HG03565 (cell line): Measurements from ENCODE around the gene SORCS3.

Experiments used
- ATAC-seq: cut with Tn5 transposase; IDR thresholded peaks from one replicate; pipeline ENCODE4 v1.9.1; 2021; ENCODE audit warnings: mild to moderate bottlenecking, moderate library complexity; ENCODE audit not compliant: unreplicated experiment

The SORCS3 gene

DNA sequence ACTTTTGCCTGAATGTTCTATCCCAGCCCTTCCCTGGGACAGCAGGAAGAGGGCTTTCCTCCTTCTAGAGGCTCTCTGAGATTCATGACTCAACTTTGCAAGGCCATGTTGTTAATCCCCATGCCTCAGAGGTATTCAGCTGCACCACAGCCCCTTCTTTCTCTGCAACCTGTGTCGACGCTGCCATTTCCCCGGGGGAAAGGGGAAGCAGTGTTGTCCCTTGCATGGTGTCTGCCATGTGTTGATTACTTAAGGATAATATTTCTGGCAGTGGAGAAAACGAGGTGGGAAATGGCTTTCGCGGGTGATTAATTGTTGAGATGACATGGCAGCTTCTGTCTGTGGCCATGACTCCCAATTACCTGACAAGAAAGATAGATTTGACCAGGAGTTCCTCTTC lies 133.1 kb downstream of the SORCS3 start:
- ATAC-seq: no peak

DNA sequence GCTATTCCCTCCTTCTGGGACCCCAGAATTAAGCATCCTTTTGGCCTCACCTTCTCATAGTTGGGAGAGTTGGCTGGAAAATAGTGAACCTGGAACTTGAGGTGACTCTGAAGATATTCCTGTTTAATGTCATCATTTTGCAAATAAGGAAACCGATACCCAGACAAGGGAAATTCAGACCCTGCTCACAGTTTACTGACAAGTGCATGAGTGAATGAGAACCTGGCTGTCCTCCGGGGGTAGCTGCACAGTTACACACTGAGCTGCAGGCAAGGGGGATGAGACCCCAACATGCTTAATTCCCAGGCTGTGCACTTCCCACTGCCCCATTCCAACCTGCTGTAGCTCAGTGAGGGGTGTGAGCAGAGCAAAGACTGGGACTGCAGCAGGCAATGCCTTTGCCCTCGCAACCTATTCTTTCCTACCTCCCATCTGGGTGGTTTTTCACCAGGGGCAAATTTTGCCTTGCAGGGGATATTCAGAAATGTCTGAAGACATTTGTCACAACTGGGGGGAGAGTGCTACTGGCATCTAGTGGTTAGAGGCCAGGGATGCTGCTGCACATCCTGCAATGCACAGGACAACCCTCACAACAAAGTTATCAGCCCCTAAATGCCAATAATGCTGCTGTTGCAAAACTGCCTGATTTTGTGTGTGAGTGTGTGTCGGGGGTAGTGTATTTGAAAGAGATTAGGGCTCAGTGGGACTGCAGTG lies 136.2 kb downstream of the SORCS3 start:
- ATAC-seq: no peak

- no peak for ATAC-seq
Observed at GRCh38 chr10:104778371-104778770, 137.3 kb downstream of the SORCS3 start.

GRCh38 chr10:104779701-104780100 lies 138.6 kb downstream of the SORCS3 start:
- no peak for ATAC-seq

GRCh38 chr10:104780165-104780564 lies 139.1 kb downstream of the SORCS3 start:
- no peak for ATAC-seq

DNA sequence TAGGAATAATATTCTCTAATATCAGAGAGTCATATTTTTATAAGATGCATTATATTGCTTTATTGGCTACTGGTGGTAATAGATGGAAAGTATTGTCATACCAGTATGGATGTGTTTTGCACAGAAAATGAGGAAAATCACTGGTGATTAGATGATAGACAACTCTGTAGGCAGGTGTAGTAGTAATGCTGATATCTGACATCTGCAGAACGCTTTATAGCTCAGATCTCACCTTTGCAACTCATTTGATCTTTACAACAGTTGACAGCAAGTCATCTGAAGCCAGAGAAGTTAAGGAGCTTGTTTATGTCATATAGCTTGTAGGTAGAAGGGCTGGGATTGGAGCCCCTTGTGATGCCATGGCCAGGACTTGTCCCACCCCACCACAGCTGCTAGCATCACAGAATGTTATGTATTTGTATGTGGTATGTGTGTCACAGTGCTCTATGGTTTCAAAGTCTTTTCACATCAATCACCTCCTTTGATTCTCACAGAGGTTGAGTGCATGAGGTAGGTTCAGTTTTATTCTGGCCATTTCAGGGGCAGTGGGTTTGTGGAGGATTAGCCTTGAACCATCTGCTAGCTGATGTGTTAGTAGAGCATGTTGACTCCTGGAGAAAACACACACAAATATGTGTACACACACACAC lies 140.0 kb downstream of the SORCS3 start:
- no peak for ATAC-seq

GRCh38 chr10:104784452-104784851 lies 143.4 kb downstream of the SORCS3 start:
- no peak for ATAC-seq

DNA sequence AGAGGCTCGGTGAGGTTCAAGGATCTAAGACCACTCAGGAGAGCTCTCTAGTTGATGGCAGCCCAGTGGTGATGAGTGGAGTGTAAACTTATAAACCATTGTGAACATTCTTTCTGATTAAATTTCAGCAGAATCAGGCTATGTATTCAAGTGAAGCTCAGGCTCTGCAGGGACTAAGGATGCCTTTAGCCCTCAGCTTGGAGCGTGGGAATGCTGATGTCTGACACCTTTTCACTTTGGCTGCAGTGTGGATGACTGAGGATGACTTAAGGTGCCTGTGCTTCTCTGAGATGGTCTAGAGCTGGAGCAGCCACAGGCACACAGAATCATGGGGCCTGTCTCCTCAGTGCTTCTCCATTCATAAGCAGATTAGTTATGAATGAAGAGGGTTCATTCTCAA lies 150.4 kb downstream of the SORCS3 start:
- ATAC-seq: no peak

GRCh38 chr10:104795411-104795810 lies 154.3 kb downstream of the SORCS3 start:
- no peak for ATAC-seq

GRCh38 chr10:104796823-104797222 lies 155.7 kb downstream of the SORCS3 start:
- no peak for ATAC-seq

GRCh38 chr10:104802941-104803340 lies 161.9 kb downstream of the SORCS3 start:
- ATAC-seq: no peak

- no peak for ATAC-seq
Observed at GRCh38 chr10:104804880-104805279, 163.8 kb downstream of the SORCS3 start.

- ATAC-seq: no peak
Observed at GRCh38 chr10:104806801-104807200, 165.7 kb downstream of the SORCS3 start.

DNA sequence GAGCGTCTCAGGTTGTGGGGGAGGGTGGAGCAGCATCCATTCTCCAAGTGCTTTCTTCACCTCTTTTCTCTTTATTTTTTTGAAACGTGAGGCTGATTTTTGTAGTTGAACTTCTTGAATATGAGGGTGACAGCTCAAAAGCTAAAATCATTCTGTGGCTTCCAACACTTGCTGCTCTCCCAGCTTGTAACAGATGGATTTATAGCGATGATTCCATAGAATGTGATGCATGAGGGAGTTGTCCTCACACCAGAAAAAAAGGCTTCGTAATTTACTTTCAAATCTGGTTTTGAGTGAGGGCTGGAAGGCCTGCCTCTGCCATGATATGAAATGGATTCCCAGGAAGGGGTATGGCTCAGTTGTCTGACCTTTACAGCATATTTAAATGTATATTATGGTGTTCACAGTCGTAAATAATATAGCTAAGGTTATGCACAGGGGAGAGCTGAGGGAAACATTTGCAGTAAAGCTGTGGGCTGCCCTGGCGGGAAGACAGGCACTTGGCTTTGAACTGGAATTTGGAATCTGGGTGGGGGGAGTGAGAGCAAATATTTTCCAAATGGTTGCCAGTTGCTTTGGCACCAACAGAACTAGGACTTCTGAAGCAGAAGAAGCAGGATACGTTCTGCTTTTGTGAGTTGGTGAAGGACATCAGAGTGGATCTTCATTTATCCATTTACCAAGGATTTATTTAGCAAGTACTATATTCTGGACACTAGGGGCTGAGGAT lies 166.7 kb downstream of the SORCS3 start:
- no peak for ATAC-seq

DNA sequence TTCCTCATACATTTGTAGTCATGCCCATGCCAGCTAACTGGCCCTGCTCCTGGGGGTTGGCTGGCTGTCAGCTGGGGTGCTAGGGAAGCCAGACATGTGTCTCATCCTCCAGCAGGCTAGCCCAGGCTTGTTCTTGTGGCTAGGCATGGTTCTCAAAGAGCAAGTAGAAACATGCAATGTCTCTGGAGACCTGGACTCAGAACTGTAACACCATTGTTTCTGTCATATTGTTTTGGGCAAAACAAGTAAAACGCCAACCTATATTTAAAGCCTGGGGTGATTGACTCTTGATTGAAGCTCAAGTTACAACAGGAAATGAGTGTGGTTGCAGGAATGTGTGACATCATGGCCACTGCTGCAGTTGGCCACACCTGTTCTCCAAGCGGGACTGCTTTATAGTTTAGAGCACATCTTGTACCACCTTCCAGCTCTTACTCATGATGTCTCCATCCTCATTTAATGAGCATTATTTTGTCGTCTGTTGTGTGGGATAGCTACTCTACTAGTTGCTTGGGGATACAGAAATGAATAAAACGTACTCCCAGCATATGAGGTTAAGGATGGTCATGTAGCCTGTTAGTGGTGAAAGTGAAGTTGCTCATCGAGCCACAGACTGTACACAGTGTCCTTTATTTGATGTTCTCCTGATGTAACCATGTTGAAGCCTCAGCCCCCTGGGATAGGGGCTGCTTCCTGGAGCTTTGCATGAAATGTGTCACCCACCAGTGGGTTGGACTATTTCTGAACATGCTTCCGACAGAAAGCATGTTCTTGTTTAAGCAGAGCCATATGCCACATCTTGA lies 168.4 kb downstream of the SORCS3 start:
- peak; percentile 72 for ATAC-seq

GRCh38 chr10:104811166-104811565 lies 170.1 kb downstream of the SORCS3 start:
- ATAC-seq: no peak

GRCh38 chr10:104816501-104816900 lies 175.4 kb downstream of the SORCS3 start:
- no peak for ATAC-seq

GRCh38 chr10:104819731-104820130 lies 178.6 kb downstream of the SORCS3 start:
- no peak for ATAC-seq

DNA sequence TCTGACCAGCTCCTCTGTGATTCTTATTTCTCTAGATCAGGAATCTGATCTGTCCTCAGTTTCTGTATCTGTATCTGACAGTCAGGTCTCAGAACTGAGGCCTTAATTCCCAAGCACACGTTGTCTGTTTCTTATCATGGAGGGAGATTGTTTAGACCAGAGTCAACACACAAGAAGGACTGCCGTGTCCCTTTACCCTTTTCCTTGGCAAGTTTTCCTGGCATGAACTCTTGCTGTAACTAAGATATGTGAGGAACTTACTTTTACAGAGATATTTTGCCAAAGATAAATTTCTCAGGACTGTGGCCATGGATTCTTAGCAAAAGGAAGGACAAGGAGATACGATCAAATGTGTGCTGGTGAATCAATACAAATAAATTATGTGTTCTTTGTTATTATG lies 181.0 kb downstream of the SORCS3 start:
- no peak for ATAC-seq

GRCh38 chr10:104824380-104825006 lies 183.4 kb downstream of the SORCS3 start:
- no peak for ATAC-seq

- ATAC-seq: no peak
Observed at GRCh38 chr10:104831272-104831671, 190.2 kb downstream of the SORCS3 start.
